ENCODE measurements around the gene DDX31.

GRCh38 chr9:132555528-132555927 is 114.3 kb downstream of the DDX31 start:
- no peak for TF ChIP-seq CTCF (conservative IDR thresholded peaks at IDR 0.05)
- TF ChIP-seq EZH2 (IDR thresholded peaks at IDR 0.05; ENCODE audit: low read depth): no peak

Measured in PC-9 (cell line).